HuH-7 (cell line): ENCODE data around the gene CYP27A1.
A peak's percentile ranks its signal among the peaks of the same experiment; 100 is the strongest.
"Not testable (repeated sequence)": the region's sequence is repeated elsewhere in the genome, so short reads cannot be mapped to it uniquely, and the experiment has no call there.

Source experiments
- DNase-seq: peaks from one replicate; pipeline ENCODE4 v3.0.0; 2011; ENCODE audit warnings: low spot score

The CYP27A1 gene

GRCh38 chr2:218781691-218782527 is at the start of gene CYP27A1:
Gene CYP27A1 (plus strand): TSS chr2:218782147. CDS start chr2:218782183, 36 bp downstream.
- peak; percentile 76 for DNase-seq

- DNase-seq: no peak
These were observed 49.2 kb upstream of the CYP27A1 start for GRCh38 chr2:218732761-218733158.

GRCh38 chr2:218733171-218734021 is 48.6 kb upstream of the CYP27A1 start:
- peak; percentile 26 for DNase-seq

GRCh38 chr2:218734190-218734975 is 47.6 kb upstream of the CYP27A1 start:
- no peak for DNase-seq

- DNase-seq: no peak
These were observed 45.4 kb upstream of the CYP27A1 start for GRCh38 chr2:218736531-218736930.

GRCh38 chr2:218743068-218743467 is 38.9 kb upstream of the CYP27A1 start:
- DNase-seq: no peak

- DNase-seq: no peak
These were observed 37.3 kb upstream of the CYP27A1 start for GRCh38 chr2:218744615-218745014.

- no peak for DNase-seq
These were observed 36.8 kb upstream of the CYP27A1 start for GRCh38 chr2:218745160-218745558.

- peak; percentile 40 for DNase-seq
These were observed 36.1 kb upstream of the CYP27A1 start for GRCh38 chr2:218745559-218746469.

GRCh38 chr2:218746470-218746795 is 35.5 kb upstream of the CYP27A1 start:
- no peak for DNase-seq

GRCh38 chr2:218746960-218747359 is 35.0 kb upstream of the CYP27A1 start:
- no peak for DNase-seq

- peak; percentile 24 for DNase-seq
These were observed 33.1 kb upstream of the CYP27A1 start for GRCh38 chr2:218748741-218749441.

GRCh38 chr2:218754201-218754600 is 27.7 kb upstream of the CYP27A1 start:
- DNase-seq: no peak

GRCh38 chr2:218754781-218755180 is 27.2 kb upstream of the CYP27A1 start:
- DNase-seq: no peak

GRCh38 chr2:218755198-218755566 is 26.8 kb upstream of the CYP27A1 start:
- DNase-seq: no peak

- peak; percentile 61 for DNase-seq
These were observed 26.2 kb upstream of the CYP27A1 start for GRCh38 chr2:218755567-218756404.

GRCh38 chr2:218756599-218757377 is 25.2 kb upstream of the CYP27A1 start:
- no peak for DNase-seq

- DNase-seq: no peak
These were observed 20.2 kb upstream of the CYP27A1 start for GRCh38 chr2:218761795-218762194.

GRCh38 chr2:218772759-218773158 is 9.2 kb upstream of the CYP27A1 start:
- not testable (repeated sequence) for DNase-seq
